A673 (cell line): ENCODE results near the gene FAM43B. TPM values are rescaled to one million over a fixed set of nuclear protein-coding genes. Genes with fewer than 3 reads are reported as not detected.

ENCODE experiments used
- BruUV-seq: library from RNA; stranded (reverse); fragments of 400-500 nt; replicated peaks from 2 replicates; lab custom pipeline; 2021; lab: Mats Ljungman, UMichigan
- CTCF ChIA-PET: fragments of 300-600 bp; sonication (Branson Sonifier 250); formaldehyde crosslinking; loops from one replicate; lab custom pipeline; 2022; ENCODE audit warnings: antibody characterized with exemption; lab: Charles Lee
- POLR2A ChIA-PET: fragments of 300-600 bp; sonication (Branson Sonifier 250); formaldehyde crosslinking; loops from one replicate; lab custom pipeline; 2022; ENCODE audit warnings: antibody characterized with exemption; ENCODE audit not compliant: low non-redundant PET; lab: Charles Lee
- DNase-seq: peaks from one replicate; pipeline ENCODE4 v3.0.0-alpha.2; 2015; ENCODE audit warnings: low spot score
- H3K27ac ChIP-seq: fragments of 200-600 bp; sonication (generic); 2 replicates; pipeline ENCODE4 v1.5.1; 2016; ENCODE audit warnings: mixed run types, low read depth, mild to moderate bottlenecking, mixed read lengths, antibody characterized with exemption, low read length; ENCODE audit not compliant: poor library complexity, severe bottlenecking
- H3K27me3 ChIP-seq: fragments of 200-600 bp; sonication (generic); replicated peaks from 2 replicates; pipeline ENCODE4 v1.6.1; 2017; ENCODE audit warnings: mixed run types, low read depth, mild to moderate bottlenecking, mixed read lengths, antibody characterized with exemption, low read length; ENCODE audit not compliant: insufficient read depth, poor library complexity
- H3K36me3 ChIP-seq: fragments of 200-600 bp; sonication (generic); 2 replicates; pipeline ENCODE4 v1.6.1; 2016; ENCODE audit warnings: mixed run types, mild to moderate bottlenecking, mixed read lengths, antibody characterized with exemption, low read length; ENCODE audit not compliant: insufficient read depth, poor library complexity, severe bottlenecking
- H3K4me1 ChIP-seq: fragments of 200-600 bp; sonication (generic); 2 replicates; pipeline ENCODE4 v1.6.1; 2017; ENCODE audit warnings: mixed run types, mild to moderate bottlenecking, mixed read lengths, antibody characterized with exemption, low read length; ENCODE audit not compliant: insufficient read depth, poor library complexity, severe bottlenecking
- H3K4me3 ChIP-seq: fragments of 200-600 bp; sonication (generic); 2 replicates; pipeline ENCODE4 v1.5.1; 2016; ENCODE audit warnings: low read depth, mixed run types, mild to moderate bottlenecking, mixed read lengths, low read length; ENCODE audit not compliant: poor library complexity, severe bottlenecking
- H3K9me3 ChIP-seq: fragments of 200-600 bp; sonication (generic); 2 replicates; pipeline ENCODE4 v1.6.1; 2016; ENCODE audit warnings: mixed run types, low read depth, mild to moderate bottlenecking, mixed read lengths, antibody characterized with exemption, low read length; ENCODE audit not compliant: poor library complexity, severe bottlenecking
- CTCF ChIP-seq: fragments of 300-800, 200-600 bp; sonication (generic); conservative IDR thresholded peaks from 2 replicates; pipeline ENCODE4 v1.5.1; 2017; ENCODE audit warnings: low read depth, mild to moderate bottlenecking, antibody characterized with exemption, low read length, moderate library complexity, mixed read lengths
- EZH2 ChIP-seq: fragments of 200-600 bp; sonication (generic); IDR thresholded peaks from 2 replicates; pipeline ENCODE4 v1.6.1; 2017; ENCODE audit warnings: borderline replicate concordance, low read depth, mild to moderate bottlenecking, mixed read lengths, antibody characterized with exemption, low read length; ENCODE audit not compliant: poor library complexity, severe bottlenecking
- intact Hi-C: fragments of 100-400 bp; cut with micrococcal nuclease; formaldehyde crosslinking; loops from one replicate; pipeline ENCODE4 v1.10.0; 2022; ENCODE audit not compliant: unreplicated experiment
- total RNA-seq: library from RNA; stranded (reverse); gene quantifications from 2 replicates; pipeline ENCODE4 v1.2.3, GENCODE V29; 2021

The FAM43B gene
- total RNA-seq, 1 experiment from 2014 or later, result not detected

DNA sequence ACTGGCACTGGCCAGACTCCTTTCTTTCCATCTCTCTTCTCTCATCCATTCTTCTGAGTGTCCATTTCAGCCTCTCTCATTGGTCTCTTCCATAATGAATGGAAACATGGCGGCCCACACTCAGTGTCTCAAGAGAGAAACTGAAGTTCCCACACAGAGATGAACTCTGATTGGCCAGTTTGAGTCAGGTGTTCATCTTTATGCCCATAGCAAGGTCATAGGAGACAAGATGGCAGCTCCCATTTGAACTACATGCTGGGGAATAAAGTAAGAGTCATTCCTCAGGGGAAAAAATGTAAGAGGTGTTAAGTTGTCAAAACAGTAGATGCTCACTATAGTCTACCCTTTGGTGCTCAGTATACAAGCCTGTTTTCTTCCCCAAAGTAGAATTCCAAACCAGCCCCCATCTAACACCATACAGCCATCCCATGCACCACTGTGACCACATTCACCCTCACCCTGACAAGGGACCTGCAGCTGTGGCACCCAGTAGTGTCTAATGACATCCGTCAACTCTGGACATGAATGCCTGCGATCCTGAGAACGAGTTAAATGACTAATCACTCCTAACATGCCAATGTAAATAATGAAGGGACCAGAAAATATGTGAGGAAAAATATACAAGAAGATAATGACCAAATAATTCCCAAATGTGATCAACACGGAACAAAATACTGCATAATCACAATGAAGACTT, 48.9 kb downstream of the FAM43B start:
- CTCF ChIA-PET, result no interaction called here

DNA sequence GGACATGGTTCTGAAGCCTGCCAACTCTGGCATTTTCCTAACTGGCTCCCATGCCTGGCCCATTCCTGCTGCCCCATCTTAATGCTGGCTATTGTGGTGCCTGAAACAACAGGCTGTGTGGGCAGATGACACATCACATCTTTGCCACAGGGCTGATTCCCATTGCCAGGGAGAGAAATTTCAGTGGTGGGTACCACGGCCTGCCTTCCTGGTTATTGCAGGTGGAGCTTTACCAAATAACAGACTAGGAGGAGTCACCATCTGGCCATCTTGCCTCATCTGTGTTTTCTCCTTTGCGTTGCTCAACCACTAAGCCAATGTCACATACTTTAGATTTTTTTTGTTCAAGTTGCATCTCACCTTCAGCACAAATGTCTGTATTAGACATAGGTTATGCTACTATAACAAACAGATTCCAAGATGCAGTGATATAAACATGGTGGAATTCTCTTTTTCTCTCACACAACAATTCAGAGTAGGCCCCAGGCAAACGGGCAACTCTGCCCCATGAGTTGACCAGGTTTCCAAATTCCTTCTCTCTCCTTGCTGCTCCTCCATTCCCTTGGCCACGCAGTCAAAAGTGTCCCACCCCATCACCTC, 50.6 kb downstream of the FAM43B start:
- POLR2A ChIA-PET, result no interaction called here
- Histone ChIP-seq H3K4me1 (no peaks in the 10 kb centered on the region), H3K27me3 (no peaks in the 10 kb centered on the region), H3K9me3 (no peaks in the 10 kb centered on the region), H3K36me3 (no peaks in the 10 kb centered on the region), H3K4me3 (no peak overlapping the region), H3K27ac (no peak overlapping the region)
- no TSS peak for BruUV-seq
- CTCF ChIA-PET, result no interaction called here
- TF ChIP-seq CTCF (no peak), EZH2 (no peak)
- DNase-seq, result no peak
- intact Hi-C loops, result no loop called here

More for the DNA sequence above, 48.9 kb downstream of the FAM43B start:
- TF ChIP-seq EZH2 (no peak), CTCF (no peak)
- H3K4me1 ChIP-seq, result no peaks in the 10 kb centered on the region
- intact Hi-C loops, result no loop called here
- no peaks in the 10 kb centered on the region for H3K9me3 ChIP-seq
- DNase-seq, result no peak
- POLR2A ChIA-PET, result no interaction called here
- no peak overlapping the region for H3K4me3 ChIP-seq
- no peaks in the 10 kb centered on the region for H3K36me3 ChIP-seq
- H3K27me3 ChIP-seq, result no peaks in the 10 kb centered on the region
- BruUV-seq, result no TSS peak
- H3K27ac ChIP-seq, result no peak overlapping the region

GRCh38 chr1:20603504-20604464, 51.4 kb downstream of the FAM43B start:
- no TSS peak for BruUV-seq
- TF ChIP-seq CTCF, result no peak
- TF ChIP-seq EZH2, result no peak
- intact Hi-C loops, result no loop called here
- Histone ChIP-seq H3K36me3 (no peaks in the 10 kb centered on the region), H3K27ac (no peak overlapping the region), H3K9me3 (no peaks in the 10 kb centered on the region), H3K4me1 (no peaks in the 10 kb centered on the region), H3K27me3 (no peaks in the 10 kb centered on the region), H3K4me3 (no peak overlapping the region)
- ChIA-PET CTCF (no interaction called here), POLR2A (no interaction called here)
- no peak for DNase-seq

Other genes starting within 250 kb of the FAM43B start
- gene CAMK2N1, start 66.4 kb upstream of the FAM43B start, total RNA-seq, result 0.41 and 0.50 TPM in 2 replicates
- 20.1 and 21.6 TPM in 2 replicates for gene MUL1, start 44.4 kb upstream of the FAM43B start, total RNA-seq
- gene CDA, start 36.5 kb downstream of the FAM43B start, total RNA-seq, result not detected in 2 replicates
- gene PINK1, start 80.9 kb downstream of the FAM43B start, total RNA-seq, result 7.2 and 13.3 TPM in 2 replicates
- gene DDOST, start 108.8 kb downstream of the FAM43B start, total RNA-seq, result 230 and 238 TPM in 2 replicates
- 0.28 and 0.71 TPM in 2 replicates for gene KIF17, start 165.4 kb downstream of the FAM43B start, total RNA-seq
- gene SH2D5, start 180.1 kb downstream of the FAM43B start, total RNA-seq, result 1.1 and 1.9 TPM in 2 replicates
- gene HP1BP3, start 234.7 kb downstream of the FAM43B start, total RNA-seq, result 334 and 337 TPM in 2 replicates